HG03521 (cell line): ENCODE measurements around the gene KCNH8.

Source experiments
- ATAC-seq: cut with Tn5 transposase; IDR thresholded peaks from one replicate; pipeline ENCODE4 v1.9.1; 2021; ENCODE audit warnings: mild to moderate bottlenecking, moderate library complexity; ENCODE audit not compliant: unreplicated experiment

The KCNH8 gene

GRCh38 chr3:19574268-19574667 lies 426.0 kb downstream of the KCNH8 start:
- no peak for ATAC-seq

GRCh38 chr3:19576343-19576742 lies 428.0 kb downstream of the KCNH8 start:
- no peak for ATAC-seq
